HG03460 (cell line): ENCODE measurements around the gene MAB21L2.

ENCODE experiments used
- ATAC-seq: cut with Tn5 transposase; IDR thresholded peaks from one replicate; pipeline ENCODE4 v1.9.1; 2021; ENCODE audit not compliant: unreplicated experiment

MAB21L2 gene

GRCh38 chr4:150600812-150601445 is 19.0 kb downstream of the MAB21L2 start:
- no peak for ATAC-seq

- no peak for ATAC-seq
Observed at GRCh38 chr4:150609131-150609530, 27.2 kb downstream of the MAB21L2 start.

DNA sequence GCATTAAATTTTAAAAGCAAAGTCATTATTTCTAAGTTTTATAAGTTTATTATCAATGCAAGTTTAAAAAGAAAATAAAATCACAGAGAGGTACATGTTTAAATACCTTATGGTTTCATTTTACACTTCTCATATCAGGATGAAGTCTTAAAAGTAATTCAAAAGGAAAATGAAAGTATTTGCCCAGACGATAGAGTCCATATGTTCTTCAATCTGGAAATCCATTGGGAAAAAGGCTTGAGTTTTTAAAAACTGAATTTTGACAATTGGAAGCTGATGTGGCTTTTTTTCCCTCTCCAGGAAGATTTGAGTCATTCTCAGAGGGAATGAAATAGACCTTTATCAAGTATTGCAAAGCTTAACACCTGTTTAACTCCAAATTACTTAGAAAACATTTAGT is 37.1 kb downstream of the MAB21L2 start:
- ATAC-seq = no peak

DNA sequence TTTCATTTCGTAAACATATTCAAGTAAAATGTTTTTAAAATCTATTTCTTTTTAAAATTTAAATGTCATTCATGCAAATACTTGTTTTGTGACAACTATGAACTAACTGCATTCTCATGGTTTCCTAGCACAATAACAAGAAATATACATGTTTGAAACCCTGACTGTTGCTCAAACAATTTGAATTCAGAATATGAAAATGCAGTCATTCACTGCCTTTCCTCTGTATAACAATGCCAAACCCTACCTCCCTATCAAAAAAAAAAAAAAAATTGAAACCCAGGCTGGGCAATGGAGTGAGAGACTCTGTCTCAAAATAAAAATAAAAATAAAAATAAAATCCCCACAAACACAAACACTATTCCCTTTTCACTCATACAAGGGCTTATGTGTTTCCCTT is 42.1 kb downstream of the MAB21L2 start:
- ATAC-seq = no peak

DNA sequence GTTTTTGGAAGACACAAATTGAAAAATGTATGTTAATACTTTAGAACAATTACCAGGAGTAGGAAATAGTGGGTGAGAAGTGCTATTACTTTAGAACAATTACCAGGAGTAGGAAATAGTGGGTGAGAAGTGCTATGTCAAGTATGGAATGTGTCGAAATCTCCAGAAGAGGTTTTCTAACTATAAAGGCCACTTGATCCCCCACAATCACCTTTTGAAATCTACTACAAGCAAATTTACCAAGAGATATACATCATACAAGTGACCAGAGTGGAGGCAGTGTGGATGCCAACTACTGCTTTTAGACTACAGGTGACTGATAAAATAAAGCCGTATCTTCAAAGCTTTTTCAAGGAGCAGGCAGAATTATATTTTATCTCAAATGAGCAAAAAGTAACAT is 43.1 kb downstream of the MAB21L2 start:
- ATAC-seq = no peak

- no peak for ATAC-seq
Observed at GRCh38 chr4:150628073-150628472, 46.1 kb downstream of the MAB21L2 start.

DNA sequence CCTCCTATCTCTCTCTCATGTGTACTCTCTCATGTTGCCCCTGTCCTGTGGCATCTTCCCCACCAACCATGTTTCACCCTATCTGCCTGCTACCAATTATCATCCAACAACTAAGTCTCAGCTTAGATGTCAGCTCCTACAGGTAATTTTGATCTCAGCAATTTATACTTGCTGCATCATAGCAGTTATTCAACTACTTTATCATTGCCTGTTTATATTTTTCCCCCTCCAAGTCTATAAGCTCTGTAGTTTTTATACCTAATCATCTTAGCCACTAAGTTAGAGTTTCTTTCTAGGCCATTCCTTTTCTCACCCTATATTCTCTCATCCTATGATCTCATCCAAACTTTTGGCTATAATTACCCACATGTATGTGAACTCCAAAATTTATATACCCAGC is 50.7 kb downstream of the MAB21L2 start:
- ATAC-seq = no peak
